GM19395 (cell line): ENCODE data around the gene MINDY4.

ENCODE experiments used
- ATAC-seq: cut with Tn5 transposase; IDR thresholded peaks from one replicate; pipeline ENCODE4 v1.9.1; 2021; ENCODE audit warnings: mild to moderate bottlenecking, moderate library complexity; ENCODE audit not compliant: unreplicated experiment

Gene MINDY4

GRCh38 chr7:30870821-30871518, 99.8 kb downstream of the MINDY4 start:
- ATAC-seq: no peak

- ATAC-seq: no peak
These were observed 100.4 kb downstream of the MINDY4 start for GRCh38 chr7:30871655-30872054.

- no peak for ATAC-seq
These were observed 102.0 kb downstream of the MINDY4 start for GRCh38 chr7:30873207-30873606.

GRCh38 chr7:30873656-30874055, 102.4 kb downstream of the MINDY4 start:
- no peak for ATAC-seq

GRCh38 chr7:30874656-30875302, 103.6 kb downstream of the MINDY4 start:
- no peak for ATAC-seq

- no peak for ATAC-seq
These were observed 106.0 kb downstream of the MINDY4 start for GRCh38 chr7:30877015-30877769.

GRCh38 chr7:30877993-30878392, 106.8 kb downstream of the MINDY4 start:
- no peak for ATAC-seq

DNA sequence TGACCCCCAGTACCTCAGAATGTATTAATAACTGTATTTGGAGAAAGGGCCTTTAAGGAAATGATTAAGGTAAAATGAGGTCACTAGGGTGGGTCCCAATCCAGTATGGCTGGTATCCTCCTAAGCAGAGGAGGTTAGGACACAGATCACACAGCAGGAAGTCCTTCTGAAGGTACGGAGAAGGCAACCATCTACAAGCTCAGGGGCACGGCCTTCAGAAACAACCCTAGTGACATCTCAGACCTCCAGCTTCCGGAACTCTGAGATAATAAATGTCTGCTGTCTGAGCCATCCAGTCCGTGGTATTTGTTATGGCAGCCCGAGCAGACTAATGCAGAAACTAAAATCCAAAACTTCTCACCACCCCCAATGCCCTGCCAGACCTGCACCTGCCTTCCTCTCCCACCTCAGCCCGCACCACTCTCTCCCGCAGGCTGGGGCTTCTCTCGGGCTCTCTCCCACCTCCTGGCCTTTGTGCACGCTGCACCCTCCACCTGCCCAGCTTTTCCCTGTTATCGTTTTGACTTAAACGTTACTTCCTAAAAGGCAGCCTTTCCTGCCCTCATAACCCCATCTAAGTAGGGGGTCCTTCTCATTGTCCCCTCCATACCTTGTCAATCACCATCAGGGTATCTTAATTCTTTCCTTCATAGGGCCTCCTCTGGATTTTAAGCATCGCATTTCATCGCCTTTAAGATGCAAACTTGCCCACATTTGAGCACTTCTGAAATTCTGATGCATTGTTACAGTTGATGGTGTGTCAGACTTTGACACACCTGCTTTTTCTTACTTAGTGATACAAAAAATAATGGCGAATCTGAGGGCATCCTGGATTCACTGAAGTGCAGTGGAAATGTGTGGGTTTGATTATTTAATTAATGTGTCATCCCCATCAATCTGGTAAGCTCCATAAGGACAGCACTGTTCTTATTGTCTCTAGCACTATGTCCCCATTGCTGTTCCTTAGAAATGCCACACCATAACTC, 108.2 kb downstream of the MINDY4 start:
- no peak for ATAC-seq

DNA sequence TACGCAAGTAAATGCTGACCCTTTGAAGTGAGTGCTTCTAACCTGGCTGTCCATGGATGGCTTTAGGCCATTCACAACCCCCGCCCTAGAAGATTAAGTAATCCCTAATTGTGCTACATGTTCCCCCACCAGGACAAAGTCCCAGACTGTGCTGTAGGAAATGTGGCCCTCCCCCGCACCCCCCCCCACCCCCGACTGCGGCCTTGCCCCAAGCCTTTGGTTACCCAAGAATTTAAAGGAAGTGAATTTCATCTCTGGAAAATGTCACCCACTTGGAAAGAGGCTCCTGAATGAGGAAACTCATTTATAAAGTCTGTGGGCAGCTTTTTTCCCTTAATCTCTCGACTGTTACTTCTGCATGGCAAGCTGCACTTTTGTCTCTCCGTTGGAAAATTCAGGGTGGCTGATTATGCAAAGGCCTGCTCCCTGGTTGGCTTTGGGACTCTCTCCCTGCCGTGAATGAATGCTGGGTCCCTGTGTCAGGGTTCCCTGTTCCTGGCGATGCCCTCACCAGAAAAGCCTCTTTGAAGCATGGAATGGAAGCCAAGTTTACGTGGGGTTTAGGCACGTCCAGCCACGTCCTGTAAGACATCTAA, 109.0 kb downstream of the MINDY4 start:
- ATAC-seq: no peak

- ATAC-seq: no peak
These were observed 109.7 kb downstream of the MINDY4 start for GRCh38 chr7:30880941-30881340.

DNA sequence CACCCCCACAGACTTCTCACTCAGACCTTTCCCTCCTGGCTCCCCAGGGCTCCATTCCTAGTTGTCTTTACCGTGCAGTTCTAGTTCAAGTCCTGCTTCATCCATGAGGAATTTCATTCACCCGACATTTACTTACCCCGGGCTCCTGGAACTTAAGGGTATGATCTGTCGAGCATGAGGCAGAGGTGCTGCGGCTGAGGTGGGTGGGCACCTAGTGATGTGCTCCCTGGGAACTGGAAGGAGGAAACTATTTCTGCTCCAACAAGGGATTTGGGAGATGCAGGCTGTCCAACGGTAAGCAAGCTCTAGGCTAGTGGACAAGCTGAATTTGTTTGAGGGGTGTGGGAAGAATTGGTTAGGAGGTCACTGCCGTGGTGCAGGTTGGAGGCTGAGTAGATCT, 110.2 kb downstream of the MINDY4 start:
- no peak for ATAC-seq

DNA sequence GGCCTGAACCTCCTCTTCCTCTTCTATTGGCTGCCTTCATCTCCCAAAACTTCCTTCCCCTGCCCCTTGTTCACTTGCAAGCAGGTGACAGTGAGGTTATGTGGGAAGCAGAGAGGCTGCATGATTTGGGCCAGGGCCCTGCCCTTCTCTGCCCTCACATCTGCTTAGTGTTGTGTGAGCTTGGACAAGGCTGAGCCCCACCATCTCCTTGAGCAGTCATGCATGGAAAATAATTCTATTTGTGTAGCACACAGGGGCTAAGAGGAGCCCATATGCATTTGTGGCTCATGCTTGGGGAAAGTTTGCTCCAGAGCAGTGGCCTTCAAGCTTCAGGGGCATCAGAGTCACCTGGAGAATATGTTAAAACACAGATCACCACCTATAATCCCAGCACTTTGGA, 113.7 kb downstream of the MINDY4 start:
- ATAC-seq: no peak

GRCh38 chr7:30886608-30887011, 115.4 kb downstream of the MINDY4 start:
- no peak for ATAC-seq

- ATAC-seq: no peak
These were observed 116.3 kb downstream of the MINDY4 start for GRCh38 chr7:30887464-30887872.

- ATAC-seq: no peak
These were observed 117.5 kb downstream of the MINDY4 start for GRCh38 chr7:30888747-30889146.

GRCh38 chr7:30890226-30890625, 119.0 kb downstream of the MINDY4 start:
- ATAC-seq: no peak

- no peak for ATAC-seq
These were observed 122.1 kb downstream of the MINDY4 start for GRCh38 chr7:30893357-30893756.

DNA sequence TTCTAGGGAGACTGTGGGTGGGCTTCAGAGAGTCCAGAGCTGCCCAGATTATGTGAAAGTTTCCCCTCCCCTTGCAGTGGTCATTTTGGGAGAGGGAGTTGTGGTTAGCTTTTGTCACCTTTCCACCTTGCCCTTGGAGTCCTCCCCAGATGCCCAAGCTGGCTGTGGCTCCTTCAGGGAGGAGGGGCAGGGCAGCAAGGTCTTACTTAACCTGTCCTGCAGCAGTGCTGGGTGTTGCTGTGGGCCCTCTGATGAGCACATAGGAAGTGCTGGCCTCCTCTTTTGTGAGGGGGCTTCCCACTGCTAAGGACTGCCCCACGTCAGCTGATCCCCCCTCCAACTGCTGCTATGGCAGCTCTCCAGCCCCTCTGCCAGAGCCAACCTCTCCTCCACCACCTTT, 122.8 kb downstream of the MINDY4 start:
- no peak for ATAC-seq

DNA sequence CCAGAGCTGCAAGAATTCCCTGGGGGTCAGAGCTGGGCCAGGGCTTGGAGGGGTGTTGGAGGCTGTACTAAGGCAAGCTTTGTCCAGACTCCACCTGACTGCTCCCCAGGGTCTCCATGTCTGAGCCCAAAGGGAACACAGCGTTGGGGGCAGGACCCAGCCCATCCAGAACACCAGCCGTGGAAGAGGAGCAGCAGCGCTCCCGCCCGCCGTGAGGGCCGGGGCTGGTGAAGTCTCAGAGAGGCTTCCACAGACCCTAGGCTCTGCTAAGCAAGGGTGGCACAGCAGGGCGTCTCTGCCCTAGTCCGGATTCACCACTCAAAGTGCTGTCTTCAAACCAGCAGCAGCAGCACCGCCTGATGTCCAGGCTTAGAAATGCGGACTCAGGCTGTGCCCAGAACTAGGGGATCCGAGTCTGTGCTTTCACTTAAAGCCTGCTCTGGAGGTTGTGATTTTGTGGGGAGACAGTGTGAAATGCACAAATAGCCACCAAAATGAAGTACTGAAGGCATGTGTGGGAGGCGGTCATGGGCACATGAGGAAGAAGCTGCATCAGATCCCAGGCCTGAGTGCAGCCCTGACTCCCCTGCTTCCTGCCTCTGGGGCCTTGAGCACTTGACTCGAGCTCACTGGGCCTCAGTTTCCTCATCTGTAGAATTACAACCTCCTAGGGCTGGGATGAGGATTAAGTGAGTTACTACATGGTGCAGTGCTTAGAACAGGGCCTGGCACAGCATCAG, 123.8 kb downstream of the MINDY4 start:
- no peak for ATAC-seq

- ATAC-seq: no peak
These were observed 124.8 kb downstream of the MINDY4 start for GRCh38 chr7:30896036-30896435.
